ENCODE measurements around the gene NFIB. TPM values are rescaled to one million over a fixed set of nuclear protein-coding genes. Genes with fewer than 3 reads are reported as not detected.

Gene NFIB
- polyA plus RNA-seq, 1 donor (not counting 4 experiments of a cell fraction or from before 2014, with no cell fraction given) = 8.9 TPM

GRCh38 chr9:14071484-14071883 lies 242.5 kb downstream of the NFIB start:
- Histone ChIP-seq H3K4me3 (ENCODE audit: control insufficient read depth in 2 of 3, extremely low read depth in 1 of 3, insufficient read depth in 2 of 3, low read depth in 1 of 3, low read length in 3 of 3) (no peak overlapping the region), H3K9me1 (ENCODE audit: control insufficient read depth, extremely low read depth, insufficient read depth, low read length) (no peaks in the 10 kb centered on the region), H3K36me3 (ENCODE audit: control insufficient read depth in 2 of 2, extremely low read depth in 1 of 2, insufficient read depth in 2 of 2, low read length in 2 of 2) (no peaks in the 10 kb centered on the region), H3K4me2 (ENCODE audit: control insufficient read depth, extremely low read depth, insufficient read depth, low read depth, low read length) (no peak overlapping the region), H3K9me3 (ENCODE audit: control insufficient read depth, low read depth, low read length) (no peaks in the 10 kb centered on the region), H2AFZ (ENCODE audit: control insufficient read depth, low read length) (no peak overlapping the region), H3K9ac (ENCODE audit: control insufficient read depth, extremely low read depth, insufficient read depth, low read length) (no peak overlapping the region), H3K27me3 (ENCODE audit: control insufficient read depth, extremely low read depth, insufficient read depth, low read length) (no peaks in the 10 kb centered on the region), H3K27ac (ENCODE audit: control insufficient read depth, insufficient read depth, low read length) (no peak overlapping the region), H3K79me2 (ENCODE audit: control insufficient read depth, insufficient read depth, low read length) (no peaks in the 10 kb centered on the region), H4K20me1 (ENCODE audit: control insufficient read depth, extremely low read depth, insufficient read depth, low read length) (no peaks in the 10 kb centered on the region), H3K4me1 (ENCODE audit: control insufficient read depth, extremely low read depth, insufficient read depth, low read length) (peaks cover 11% of the 10 kb centered on the region)
- dilution Hi-C loops (cut with MboI; ENCODE audit: extremely low pct_ligation_motif_present, low sequenced_read_pairs) = no loop called here
- no peak for DNase-seq (ENCODE audit: low read depth, low spot score)
- FAIRE-seq = no peak
- TF ChIP-seq EZH2 (IDR thresholded peaks at IDR 0.05; ENCODE audit: low read length) (no peak), CTCF (optimal IDR thresholded peaks at IDR 0.05 in 1 of 3, IDR thresholded peaks at IDR 0.05 in 1 of 3, conservative IDR thresholded peaks at IDR 0.05 in 1 of 3; ENCODE audit: extremely low read depth in 1 of 3, insufficient read depth in 2 of 3, low read length in 3 of 3) (peak in 1 of 3 experiments; percentile 0)

DNA sequence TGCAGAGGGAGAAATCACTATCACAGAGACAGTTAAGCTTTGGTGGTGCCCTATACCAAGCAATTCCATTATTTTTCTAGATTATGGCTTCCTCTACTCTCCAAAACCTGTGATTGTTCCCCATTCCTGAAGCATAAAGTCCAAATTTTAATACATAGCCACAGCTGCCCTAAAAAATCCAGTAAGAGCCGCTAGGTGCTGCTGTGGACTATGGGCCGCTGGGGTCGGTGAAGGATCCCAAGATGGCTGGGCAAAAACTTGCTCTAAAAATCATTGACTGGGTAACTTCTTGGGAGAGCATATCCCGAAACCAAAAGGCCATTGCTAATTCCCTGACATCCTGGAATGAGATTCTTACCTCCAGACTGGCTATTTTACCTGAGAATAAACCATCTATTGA lies 245.3 kb downstream of the NFIB start:
- TF ChIP-seq EZH2 (IDR thresholded peaks at IDR 0.05; ENCODE audit: low read length) = no peak
- no peak for TF ChIP-seq CTCF (optimal IDR thresholded peaks at IDR 0.05 in 1 of 3, IDR thresholded peaks at IDR 0.05 in 1 of 3, conservative IDR thresholded peaks at IDR 0.05 in 1 of 3; ENCODE audit: extremely low read depth in 1 of 3, insufficient read depth in 2 of 3, low read length in 3 of 3)
- H3K79me2 ChIP-seq (ENCODE audit: control insufficient read depth, insufficient read depth, low read length) = no peaks in the 10 kb centered on the region
- no peak overlapping the region for H3K27ac ChIP-seq (ENCODE audit: control insufficient read depth, insufficient read depth, low read length)
- H3K36me3 ChIP-seq (ENCODE audit: control insufficient read depth in 2 of 2, extremely low read depth in 1 of 2, insufficient read depth in 2 of 2, low read length in 2 of 2) = no peaks in the 10 kb centered on the region
- H3K27me3 ChIP-seq (ENCODE audit: control insufficient read depth, extremely low read depth, insufficient read depth, low read length) = no peaks in the 10 kb centered on the region
- H3K9me1 ChIP-seq (ENCODE audit: control insufficient read depth, extremely low read depth, insufficient read depth, low read length) = no peaks in the 10 kb centered on the region
- no peak overlapping the region for H3K4me2 ChIP-seq (ENCODE audit: control insufficient read depth, extremely low read depth, insufficient read depth, low read depth, low read length)
- no peaks in the 10 kb centered on the region for H3K4me1 ChIP-seq (ENCODE audit: control insufficient read depth, extremely low read depth, insufficient read depth, low read length)
- no peak for FAIRE-seq
- dilution Hi-C loops (cut with MboI; ENCODE audit: extremely low pct_ligation_motif_present, low sequenced_read_pairs) = no loop called here
- DNase-seq (ENCODE audit: low read depth, low spot score) = no peak
- no peaks in the 10 kb centered on the region for H4K20me1 ChIP-seq (ENCODE audit: control insufficient read depth, extremely low read depth, insufficient read depth, low read length)
- H3K9me3 ChIP-seq (ENCODE audit: control insufficient read depth, low read depth, low read length) = no peaks in the 10 kb centered on the region
- H3K9ac ChIP-seq (ENCODE audit: control insufficient read depth, extremely low read depth, insufficient read depth, low read length) = no peak overlapping the region
- no peak overlapping the region for H3K4me3 ChIP-seq (ENCODE audit: control insufficient read depth in 2 of 3, extremely low read depth in 1 of 3, insufficient read depth in 2 of 3, low read depth in 1 of 3, low read length in 3 of 3)
- no peak overlapping the region for H2AFZ ChIP-seq (ENCODE audit: control insufficient read depth, low read length)

All from keratinocyte (primary cell).